ENCODE data around the gene WDR6.

The WDR6 gene

DNA sequence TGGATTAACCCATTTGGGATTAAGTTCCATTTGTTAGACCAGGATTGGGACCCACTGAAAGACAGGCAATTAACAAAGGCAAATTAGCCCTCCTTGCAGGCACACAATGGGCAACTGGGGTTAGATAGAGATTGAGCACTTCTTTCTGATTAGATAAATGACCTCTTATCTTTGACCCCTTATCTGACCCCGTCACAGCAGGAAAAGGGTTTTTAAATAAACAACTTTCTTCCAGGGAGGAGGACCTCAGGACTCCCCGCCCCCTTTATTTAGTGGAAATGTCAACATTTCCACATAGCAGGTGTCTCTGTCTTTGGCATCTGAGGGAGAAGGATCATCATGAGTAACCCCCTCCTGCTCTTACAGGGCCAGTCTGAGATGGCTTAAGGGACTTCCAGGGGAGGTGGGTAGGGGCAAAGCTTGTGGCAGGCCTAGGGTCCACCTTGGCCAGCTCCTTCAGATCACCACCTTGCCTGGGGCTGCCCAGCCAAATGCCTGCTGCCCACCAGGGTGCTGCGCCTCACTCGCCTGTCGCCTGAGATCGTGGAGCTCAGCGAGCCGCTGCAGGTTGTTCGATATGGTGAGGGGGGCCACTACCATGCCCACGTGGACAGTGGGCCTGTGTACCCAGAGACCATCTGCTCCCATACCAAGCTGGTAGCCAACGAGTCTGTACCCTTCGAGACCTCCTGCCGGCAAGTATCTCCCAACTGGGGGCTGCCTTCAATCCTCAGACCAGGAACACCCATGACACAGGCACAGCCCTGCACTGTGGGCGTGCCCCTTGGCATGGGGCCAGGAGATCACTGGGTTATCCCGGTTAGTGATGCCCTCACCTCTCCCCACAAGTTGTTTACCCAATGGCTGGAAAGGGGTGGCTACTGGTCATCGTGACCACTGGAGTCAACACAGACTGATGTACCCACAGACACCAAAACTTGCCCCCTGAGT lies 2.6 kb upstream of the WDR6 start:
- peaks cover 15% of the 10 kb centered on the region for H4K20me1 ChIP-seq (ENCODE audit: insufficient read depth, low read length)
- H3K27me3 ChIP-seq (ENCODE audit: low read depth, low read length): no peaks in the 10 kb centered on the region
- no peak for TF ChIP-seq CTCF (IDR thresholded peaks at IDR 0.05; ENCODE audit: low read depth, low read length)
- no peak for TF ChIP-seq EZH2phosphoT487 (IDR thresholded peaks at IDR 0.05; ENCODE audit: low read depth)
- H3K79me2 ChIP-seq (ENCODE audit: low read length): peaks cover 24% of the 10 kb centered on the region
- H2AFZ ChIP-seq (ENCODE audit: low read depth, low read length): no peak overlapping the region
- H3K9me3 ChIP-seq (ENCODE audit: insufficient read depth, low read length): no peaks in the 10 kb centered on the region
- no peak overlapping the region for H3K9ac ChIP-seq (ENCODE audit: low read length)
- peaks cover 3% of the 10 kb centered on the region for H3K36me3 ChIP-seq (replicated peaks; ENCODE audit: low read depth, low read length)
- no peak overlapping the region for H3K4me3 ChIP-seq (ENCODE audit: low read length)
- no peak overlapping the region for H3K27ac ChIP-seq (ENCODE audit: low read length)
- no peak overlapping the region for H3K4me2 ChIP-seq (ENCODE audit: low read length)
- H3K4me1 ChIP-seq (ENCODE audit: low read length): peaks cover 14% of the 10 kb centered on the region

DNA sequence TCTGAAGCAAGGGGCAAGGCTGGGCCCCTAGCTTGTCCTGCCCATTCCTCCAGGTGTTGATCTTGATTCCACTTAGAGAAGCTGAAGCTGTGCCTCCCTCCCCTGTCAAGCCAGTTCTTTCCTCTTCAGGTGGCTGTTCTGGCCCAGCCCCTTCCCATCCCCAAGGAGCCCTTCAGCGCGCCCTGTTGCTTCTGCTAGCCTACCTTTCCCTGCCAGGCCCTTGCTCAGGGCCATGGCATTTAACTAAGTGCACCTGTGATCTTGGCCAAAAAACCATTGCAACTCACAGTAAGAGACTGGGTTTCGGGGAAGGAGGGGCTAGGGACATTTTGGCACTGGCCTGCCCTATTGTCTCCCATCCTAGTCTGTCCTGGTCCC lies 1.9 kb upstream of the WDR6 start:
- Histone ChIP-seq H4K20me1 (ENCODE audit: insufficient read depth, low read length) (peaks cover 17% of the 10 kb centered on the region), H3K4me1 (ENCODE audit: low read length) (peaks cover 14% of the 10 kb centered on the region), H3K36me3 (replicated peaks; ENCODE audit: low read depth, low read length) (peaks cover 3% of the 10 kb centered on the region), H3K9me3 (ENCODE audit: insufficient read depth, low read length) (no peaks in the 10 kb centered on the region), H3K4me3 (ENCODE audit: low read length) (no peak overlapping the region), H3K79me2 (ENCODE audit: low read length) (peaks cover 31% of the 10 kb centered on the region), H2AFZ (ENCODE audit: low read depth, low read length) (no peak overlapping the region), H3K27ac (ENCODE audit: low read length) (no peak overlapping the region), H3K27me3 (ENCODE audit: low read depth, low read length) (no peaks in the 10 kb centered on the region), H3K9ac (ENCODE audit: low read length) (no peak overlapping the region), H3K4me2 (ENCODE audit: low read length) (no peak overlapping the region)
- TF ChIP-seq EZH2phosphoT487 (IDR thresholded peaks at IDR 0.05; ENCODE audit: low read depth): no peak

GRCh38 chr3:49005998-49006397 lies 1.2 kb upstream of the WDR6 start:
- peaks cover 3% of the 10 kb centered on the region for H3K36me3 ChIP-seq (replicated peaks; ENCODE audit: low read depth, low read length)
- TF ChIP-seq EZH2phosphoT487 (IDR thresholded peaks at IDR 0.05; ENCODE audit: low read depth) (no peak), CTCF (IDR thresholded peaks at IDR 0.05; ENCODE audit: low read depth, low read length) (no peak)
- H3K79me2 ChIP-seq (ENCODE audit: low read length): peaks cover 35% of the 10 kb centered on the region
- peak overlapping the region; percentile 95; the same call in 1 of the 2 replicates for H3K9ac ChIP-seq (ENCODE audit: low read length)
- H3K4me2 ChIP-seq (ENCODE audit: low read length): peak overlapping the region; percentile 89
- peaks cover 14% of the 10 kb centered on the region for H3K4me1 ChIP-seq (ENCODE audit: low read length)
- H4K20me1 ChIP-seq (ENCODE audit: insufficient read depth, low read length): peaks cover 17% of the 10 kb centered on the region
- H3K9me3 ChIP-seq (ENCODE audit: insufficient read depth, low read length): no peaks in the 10 kb centered on the region
- no peak overlapping the region for H2AFZ ChIP-seq (ENCODE audit: low read depth, low read length)
- no peaks in the 10 kb centered on the region for H3K27me3 ChIP-seq (ENCODE audit: low read depth, low read length)
- no peak overlapping the region for H3K27ac ChIP-seq (ENCODE audit: low read length)
- peak overlapping the region; percentile 84 for H3K4me3 ChIP-seq (ENCODE audit: low read length)

- Histone ChIP-seq H3K27ac (ENCODE audit: low read length) (peak overlapping the region; percentile 30), H3K27me3 (ENCODE audit: low read depth, low read length) (no peaks in the 10 kb centered on the region), H3K9ac (ENCODE audit: low read length) (peak overlapping the region; percentile 95), H3K9me3 (ENCODE audit: insufficient read depth, low read length) (no peaks in the 10 kb centered on the region), H4K20me1 (ENCODE audit: insufficient read depth, low read length) (peaks cover 21% of the 10 kb centered on the region), H2AFZ (ENCODE audit: low read depth, low read length) (no peak overlapping the region; the same call in 1 of the 2 replicates), H3K4me3 (ENCODE audit: low read length) (peak overlapping the region; percentile 84), H3K79me2 (ENCODE audit: low read length) (peaks cover 41% of the 10 kb centered on the region), H3K36me3 (replicated peaks; ENCODE audit: low read depth, low read length) (peaks cover 5% of the 10 kb centered on the region), H3K4me2 (ENCODE audit: low read length) (peak overlapping the region; percentile 89), H3K4me1 (ENCODE audit: low read length) (peaks cover 14% of the 10 kb centered on the region)
- TF ChIP-seq CTCF (IDR thresholded peaks at IDR 0.05; ENCODE audit: low read depth, low read length) (no peak), EZH2phosphoT487 (IDR thresholded peaks at IDR 0.05; ENCODE audit: low read depth) (no peak)
These were observed 653 bp upstream of the WDR6 start for GRCh38 chr3:49006408-49007067.
